ENCODE measurements around the gene COBLL1. TPM values are rescaled to one million over a fixed set of nuclear protein-coding genes. Genes with fewer than 3 reads are reported as not detected.

COBLL1 gene
- total RNA-seq, 1 experiment from 2014 or later, result 5.9 TPM

DNA sequence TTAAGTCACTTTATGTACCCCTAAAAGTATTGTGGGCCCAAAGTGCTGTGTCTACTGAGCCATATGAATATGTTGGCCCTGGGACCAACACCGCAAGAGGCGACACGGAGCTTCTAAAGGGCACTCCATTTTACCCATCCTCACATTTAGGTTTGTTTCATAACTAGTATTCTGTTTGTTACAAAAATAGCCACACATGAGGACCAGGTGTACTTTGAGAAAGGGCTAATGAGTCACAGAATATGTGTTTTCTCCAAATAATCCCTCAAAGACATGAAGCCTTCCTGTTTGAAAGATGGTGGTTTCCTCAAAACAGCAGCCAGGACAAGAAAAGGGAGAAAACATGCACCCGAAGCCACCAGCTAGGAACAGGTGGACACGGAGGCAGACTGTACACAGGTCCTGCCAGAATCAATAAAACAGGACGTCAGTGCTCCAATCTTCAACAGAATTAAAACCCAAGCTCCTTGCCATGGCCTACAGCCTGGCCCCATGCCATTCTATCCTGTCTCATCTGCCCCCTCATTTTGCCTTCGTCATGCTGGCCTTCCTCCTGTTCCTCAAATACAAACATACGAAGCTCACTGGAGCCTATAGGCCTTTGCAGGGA is 198.6 kb downstream of the COBLL1 start:
- Mint-ChIP-seq H3K4me1 (peaks cover 4% of the 10 kb centered on the region in 2 experiments), H3K27ac (no peak overlapping the region), H3K9me3 (peaks cover 0 to 6% of the 10 kb centered on the region in 2 experiments; a peak in 4 of 5 replicates), H3K27me3 (ENCODE audit: low read depth) (peaks cover 22% of the 10 kb centered on the region), H3K36me3 (ENCODE audit: insufficient read depth in 1 of 3, low read depth in 3 of 3) (peaks cover 0 to 8% (median 2%) of the 10 kb centered on the region in 3 experiments; a peak in 3 of 7 replicates), H3K4me3 (no peak overlapping the region)
- WGBS (ENCODE audit: extremely low coverage, insufficient read length, low lambda C conversion rate), result no CpG with 5 or more reads among the region's 8 CpGs
- H2AFZ ChIP-seq (ENCODE audit: low read length), result no peak overlapping the region
- no peak overlapping the region for H3T11ph ChIP-seq (ENCODE audit: low read length)
- H4K5ac ChIP-seq (ENCODE audit: insufficient read length, low read depth, low read length), result no peak overlapping the region
- no peaks in the 10 kb centered on the region; the same call in 1 of the 2 replicates for H3K4me1 ChIP-seq (ENCODE audit: insufficient read depth, low read length)
- no peaks in the 10 kb centered on the region for H4K20me1 ChIP-seq (ENCODE audit: control insufficient read depth, insufficient read depth, insufficient read length)
- TF ChIP-seq, protein P1, sequence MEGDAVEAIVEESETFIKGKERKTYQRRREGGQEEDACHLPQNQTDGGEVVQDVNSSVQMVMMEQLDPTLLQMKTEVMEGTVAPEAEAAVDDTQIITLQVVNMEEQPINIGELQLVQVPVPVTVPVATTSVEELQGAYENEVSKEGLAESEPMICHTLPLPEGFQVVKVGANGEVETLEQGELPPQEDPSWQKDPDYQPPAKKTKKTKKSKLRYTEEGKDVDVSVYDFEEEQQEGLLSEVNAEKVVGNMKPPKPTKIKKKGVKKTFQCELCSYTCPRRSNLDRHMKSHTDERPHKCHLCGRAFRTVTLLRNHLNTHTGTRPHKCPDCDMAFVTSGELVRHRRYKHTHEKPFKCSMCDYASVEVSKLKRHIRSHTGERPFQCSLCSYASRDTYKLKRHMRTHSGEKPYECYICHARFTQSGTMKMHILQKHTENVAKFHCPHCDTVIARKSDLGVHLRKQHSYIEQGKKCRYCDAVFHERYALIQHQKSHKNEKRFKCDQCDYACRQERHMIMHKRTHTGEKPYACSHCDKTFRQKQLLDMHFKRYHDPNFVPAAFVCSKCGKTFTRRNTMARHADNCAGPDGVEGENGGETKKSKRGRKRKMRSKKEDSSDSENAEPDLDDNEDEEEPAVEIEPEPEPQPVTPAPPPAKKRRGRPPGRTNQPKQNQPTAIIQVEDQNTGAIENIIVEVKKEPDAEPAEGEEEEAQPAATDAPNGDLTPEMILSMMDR (conservative IDR thresholded peaks at IDR 0.05), result no peak
- no peak overlapping the region for H3K18ac ChIP-seq (ENCODE audit: insufficient read length, low read depth, low read length)
- H3K56ac ChIP-seq (ENCODE audit: insufficient read length, low read depth, low read length), result no peak overlapping the region
- H2BK15ac ChIP-seq (ENCODE audit: low read depth, low read length), result no peak overlapping the region
- no peak overlapping the region for H3K9ac ChIP-seq (ENCODE audit: extremely low read depth, insufficient read length, low read length)
- H3K79me1 ChIP-seq (ENCODE audit: insufficient read depth, low read depth, low read length, poor library complexity, severe bottlenecking), result no peaks in the 10 kb centered on the region
- no peak overlapping the region for H2BK120ac ChIP-seq (ENCODE audit: low read depth, low read length, poor library complexity, severe bottlenecking)
- H2BK20ac ChIP-seq (ENCODE audit: low read depth, low read length, poor library complexity, severe bottlenecking), result no peak overlapping the region
- no peak overlapping the region for H4K8ac ChIP-seq (replicated peaks; ENCODE audit: insufficient read length, low read depth, low read length)
- H3K9me3 ChIP-seq (ENCODE audit: control insufficient read depth, low read depth, low read length), result no peaks in the 10 kb centered on the region
- no peak overlapping the region for H3K4ac ChIP-seq (ENCODE audit: low read depth, low read length)
- no peaks in the 10 kb centered on the region for H3K23me2 ChIP-seq (ENCODE audit: insufficient read length, low read depth, low read length, poor library complexity, severe bottlenecking)
- H2BK5ac ChIP-seq (ENCODE audit: insufficient read length, low read length), result no peak overlapping the region
- no peak for DNase-seq
- no peak overlapping the region for H3K14ac ChIP-seq (ENCODE audit: insufficient read depth, low read length)
- no peak overlapping the region for H3K23ac ChIP-seq (ENCODE audit: insufficient read length, low read depth, low read length)
- H4K91ac ChIP-seq (ENCODE audit: insufficient read length, low read depth, low read length), result no peak overlapping the region
- H3K79me2 ChIP-seq (ENCODE audit: insufficient read depth, low read length), result no peaks in the 10 kb centered on the region
- no peak overlapping the region for H3K4me2 ChIP-seq (ENCODE audit: insufficient read depth, insufficient read length, low read length)
- no peak overlapping the region for H3K27ac ChIP-seq (ENCODE audit: insufficient read length, low read depth, low read length)
- no peak overlapping the region for H2BK12ac ChIP-seq (ENCODE audit: insufficient read length, low read depth, low read length)
- H2AK5ac ChIP-seq (ENCODE audit: insufficient read length, low read length), result no peak overlapping the region
- no peaks in the 10 kb centered on the region for H3K27me3 ChIP-seq (ENCODE audit: insufficient read depth, low read length)
